ENCODE results near the gene NTRK3. TPM values are rescaled to one million over a fixed set of nuclear protein-coding genes. Genes with fewer than 3 reads are reported as not detected.

The NTRK3 gene
- total RNA-seq, 1 donor from 2014 or later: 3.2 TPM

DNA sequence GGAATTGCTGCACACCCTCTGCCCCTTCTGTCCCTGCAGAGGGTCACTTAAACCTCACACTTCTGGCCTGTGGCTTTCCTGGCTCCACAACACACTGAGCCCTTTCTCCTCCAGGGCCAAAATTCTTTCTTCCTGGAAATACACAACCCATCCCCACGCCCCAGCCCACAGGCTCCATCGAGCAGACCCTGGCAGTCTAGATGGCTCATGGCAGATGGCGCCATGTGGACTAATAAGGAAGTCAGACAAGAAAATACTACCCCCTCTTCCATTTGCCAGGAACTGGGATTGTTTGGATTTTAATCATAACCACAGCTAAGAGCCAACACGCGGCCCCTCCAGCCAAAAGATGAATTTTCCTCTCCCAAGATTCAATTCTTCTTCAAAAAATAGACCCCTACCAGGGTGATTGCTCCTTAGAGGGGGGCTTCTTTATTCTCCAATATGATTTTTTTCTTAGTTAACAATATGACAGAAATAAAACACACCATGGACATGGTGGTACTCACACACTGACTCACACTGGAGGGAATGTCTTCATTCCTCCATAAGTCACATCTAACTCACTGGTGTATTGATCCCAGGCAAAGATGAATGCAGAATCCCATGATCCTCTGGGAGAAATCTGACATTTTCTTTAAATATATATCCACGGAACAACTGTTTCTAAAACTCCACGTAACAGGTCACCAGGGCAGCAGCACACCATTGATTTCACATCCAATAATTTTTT, 111.5 kb downstream of the NTRK3 start:
- intact Hi-C loops (cut with DNase I): no loop called here
- ATAC-seq (ENCODE audit: poor library complexity) (no peak), DNase-seq (no peak)

DNA sequence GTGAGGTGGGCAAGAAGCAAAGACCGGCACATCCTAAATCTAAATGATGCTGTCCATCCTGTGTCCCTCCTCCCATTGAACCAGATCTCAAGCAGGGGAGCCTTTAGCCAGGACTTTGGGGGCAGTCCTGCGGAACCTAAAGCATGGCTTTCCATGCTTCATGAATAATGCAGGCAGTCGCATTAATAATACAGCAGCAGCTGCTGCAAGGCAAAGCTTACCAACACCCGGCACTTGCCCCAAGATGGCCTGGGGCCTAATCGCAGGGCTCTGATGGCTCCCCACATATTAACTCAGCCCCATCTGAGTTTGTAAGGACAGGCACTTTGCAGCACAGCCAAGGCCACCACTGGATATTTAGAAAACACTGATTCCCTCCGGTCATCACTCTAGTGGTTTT, 114.4 kb downstream of the NTRK3 start:
- intact Hi-C loops (cut with DNase I): no loop called here
- no peak for DNase-seq
- no peak for ATAC-seq (ENCODE audit: poor library complexity)

DNA sequence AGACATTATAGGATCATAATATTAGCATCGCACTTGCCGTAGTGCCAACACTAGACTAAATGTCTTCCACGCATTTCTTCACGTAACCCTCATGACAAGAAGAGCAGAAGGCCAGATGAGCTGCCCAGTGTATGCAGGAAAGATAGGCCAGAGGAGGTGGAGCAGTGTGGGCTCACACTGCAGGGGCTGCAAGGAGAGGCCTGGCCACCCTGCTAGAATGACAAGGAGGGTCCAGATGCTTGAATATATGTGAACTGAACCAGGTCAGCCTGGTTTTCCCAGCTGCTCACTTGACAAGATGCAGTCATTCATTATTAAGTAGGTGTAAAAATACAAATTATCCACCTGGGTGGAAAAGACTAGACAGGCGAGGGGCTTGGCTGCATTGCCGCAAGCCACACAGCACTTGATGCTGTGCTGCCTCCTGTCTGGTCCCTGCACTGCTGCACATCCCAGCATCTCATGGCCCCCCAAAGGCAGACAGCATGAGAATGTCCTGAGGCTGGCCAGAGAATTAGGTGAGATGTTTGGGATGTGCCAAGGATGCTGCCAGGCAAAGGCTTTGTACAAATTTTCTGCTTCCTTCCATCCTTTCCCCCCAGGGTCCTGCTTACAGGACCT, 115.2 kb downstream of the NTRK3 start:
- ATAC-seq (ENCODE audit: poor library complexity) (no peak), DNase-seq (no peak)
- intact Hi-C loops (cut with DNase I): no loop called here

DNA sequence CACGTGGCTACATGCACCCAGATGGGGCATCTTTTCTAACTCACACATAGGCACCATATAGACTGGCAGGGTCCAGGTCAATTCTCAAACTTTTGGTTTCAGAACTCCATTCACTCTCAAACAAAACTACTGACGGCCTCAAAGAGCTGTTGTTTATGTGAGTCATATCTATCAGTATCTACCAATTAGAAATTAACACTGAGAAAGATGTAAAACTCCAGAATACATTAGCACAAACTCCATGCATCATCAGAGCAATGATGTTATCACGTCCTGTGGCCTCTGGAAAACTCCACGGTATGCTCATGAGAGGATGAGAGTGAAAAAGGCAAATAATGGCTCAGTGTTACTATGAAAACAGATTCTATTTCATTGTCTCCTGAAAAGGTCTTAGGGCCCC, 116.1 kb downstream of the NTRK3 start:
- ATAC-seq (ENCODE audit: poor library complexity): no peak
- intact Hi-C loops (cut with DNase I): no loop called here

DNA sequence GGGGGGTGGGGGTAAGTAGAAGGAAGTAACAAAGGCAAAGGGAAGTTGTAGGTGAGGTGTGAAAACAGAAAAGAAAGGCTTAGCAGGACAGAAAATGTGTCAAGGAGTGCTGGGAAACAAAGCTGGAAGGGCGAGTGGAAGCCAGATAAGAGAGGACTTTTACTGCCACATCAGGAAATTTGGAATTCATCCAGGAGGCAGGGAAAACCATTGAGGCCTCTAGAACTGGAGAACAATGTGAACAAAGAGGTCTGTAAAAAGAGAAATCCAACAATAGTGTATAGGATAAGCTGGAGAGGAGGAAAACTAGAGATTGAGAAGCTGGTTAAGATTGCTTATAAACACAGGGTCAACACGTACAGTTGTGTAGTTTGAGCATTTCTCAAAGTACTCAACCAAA, 116.6 kb downstream of the NTRK3 start:
- DNase-seq: no peak
- intact Hi-C loops (cut with DNase I): no loop called here
- no peak for ATAC-seq (ENCODE audit: poor library complexity)

More for the DNA sequence above, 116.1 kb downstream of the NTRK3 start:
- no peak for DNase-seq

DNA sequence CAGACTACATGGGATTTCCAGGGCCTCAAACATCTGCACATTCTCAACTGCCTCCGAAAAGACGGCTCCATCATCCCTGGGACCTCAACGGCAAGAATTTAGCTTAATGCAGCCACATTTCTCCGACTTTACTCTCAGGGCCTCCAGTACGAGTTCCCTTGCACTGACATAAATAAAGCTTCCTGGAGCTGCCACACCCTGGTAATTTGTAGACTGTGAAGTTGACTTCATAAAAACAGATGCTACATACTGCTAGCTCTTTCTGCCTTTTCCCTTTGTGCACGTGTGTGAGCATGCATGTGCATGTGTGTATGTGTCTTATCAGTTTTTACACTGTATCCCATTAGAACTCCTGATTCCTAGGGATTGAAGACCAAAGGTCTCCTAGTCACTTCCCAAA, 122.7 kb downstream of the NTRK3 start:
- ATAC-seq (ENCODE audit: poor library complexity) (no peak), DNase-seq (no peak)
- intact Hi-C loops (cut with DNase I): no loop called here

DNA sequence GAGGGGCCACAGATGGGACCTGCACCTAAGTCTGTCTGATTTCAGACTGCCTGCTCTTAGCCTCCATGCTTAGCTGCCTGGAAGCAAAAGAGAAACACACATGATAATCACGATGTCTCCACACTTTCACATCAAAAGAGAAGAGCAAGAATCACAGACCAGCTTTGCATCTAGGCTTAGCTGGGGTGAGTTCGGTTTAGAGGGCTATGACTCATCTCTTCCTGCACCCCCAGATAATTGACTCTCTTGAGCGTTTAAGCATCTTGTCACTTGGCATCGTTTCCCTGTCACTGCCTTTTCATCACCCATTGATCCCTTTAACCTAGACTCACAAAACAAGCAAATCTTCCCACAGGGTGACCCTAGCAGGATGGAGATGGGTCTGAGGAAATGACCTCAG, 124.0 kb downstream of the NTRK3 start:
- ATAC-seq (ENCODE audit: poor library complexity) (no peak), DNase-seq (no peak)
- intact Hi-C loops (cut with DNase I): no loop called here

DNA sequence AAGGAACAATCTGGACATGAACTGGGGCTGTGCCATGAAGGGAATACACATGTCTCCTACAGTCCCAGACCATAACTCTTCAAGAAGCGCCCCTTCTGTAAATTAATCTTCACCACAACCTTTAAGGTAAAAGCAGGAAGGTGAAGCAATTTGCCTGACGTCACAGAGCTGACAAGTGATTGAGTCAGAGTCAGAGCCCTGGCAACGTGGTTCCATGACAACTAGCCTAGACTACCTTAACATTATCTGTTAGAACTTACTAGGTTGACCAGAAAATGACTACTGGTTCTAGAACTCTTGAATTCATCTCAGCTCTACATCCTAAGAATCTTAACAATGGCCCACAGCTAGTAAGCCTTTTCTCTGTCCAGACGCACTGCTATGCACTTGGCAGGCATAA, 124.6 kb downstream of the NTRK3 start:
- no peak for DNase-seq
- no peak for ATAC-seq (ENCODE audit: poor library complexity)
- intact Hi-C loops (cut with DNase I): no loop called here

DNA sequence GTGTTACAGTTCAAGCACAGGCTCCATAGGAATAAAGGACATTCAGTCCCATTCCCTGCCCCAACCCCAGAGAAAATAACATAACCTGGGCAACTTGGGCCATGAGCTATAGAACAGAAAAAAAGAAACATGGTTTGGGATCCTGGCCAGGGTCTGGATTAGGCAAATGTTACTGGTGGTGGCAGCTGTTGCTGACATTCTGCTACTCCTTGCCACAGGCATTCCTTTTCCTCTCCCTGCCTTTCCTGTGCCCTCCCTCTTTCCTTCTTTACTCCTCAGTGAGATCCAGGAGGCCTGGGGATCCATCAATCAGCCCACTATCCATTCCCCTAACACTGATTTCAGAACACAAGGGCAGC, 129.1 kb downstream of the NTRK3 start:
- intact Hi-C loops (cut with DNase I): no loop called here
- DNase-seq (no peak), ATAC-seq (ENCODE audit: poor library complexity) (no peak)

DNA sequence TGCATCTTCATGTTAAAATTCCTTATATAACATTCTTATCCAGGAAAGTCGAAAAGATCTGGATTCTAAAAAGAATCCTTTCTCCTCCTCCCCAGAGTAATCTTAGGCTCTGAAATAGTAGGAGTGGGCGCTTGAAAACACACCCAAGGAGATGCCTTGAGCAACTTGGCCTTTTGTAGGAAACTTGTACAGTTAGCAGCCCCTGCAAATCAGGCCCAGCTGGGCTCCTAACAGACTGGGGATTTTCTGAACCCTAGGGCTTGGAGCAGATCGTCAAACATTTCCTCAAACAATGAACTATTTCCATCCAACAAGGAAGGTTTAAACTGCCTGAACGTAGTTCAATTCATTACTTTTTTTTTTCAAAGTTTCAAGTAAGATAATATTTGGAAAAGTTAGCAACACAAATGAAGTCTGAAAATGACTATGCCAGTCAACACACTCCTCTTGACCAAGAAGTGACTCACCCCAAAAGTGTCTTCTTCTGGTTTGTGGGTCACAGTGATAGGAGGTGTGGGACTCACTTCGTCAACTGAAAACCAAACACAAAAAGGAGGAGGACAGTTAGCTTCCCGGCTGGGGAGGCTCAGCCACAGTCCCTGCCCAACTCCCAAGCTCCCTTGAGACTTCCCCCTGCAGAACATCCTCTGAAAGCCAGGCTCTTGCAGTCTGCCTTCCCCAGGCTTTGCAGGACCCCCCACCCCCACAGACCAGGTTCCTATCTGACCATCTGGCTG, 129.7 kb downstream of the NTRK3 start:
- ATAC-seq (ENCODE audit: poor library complexity) (no peak), DNase-seq (no peak)
- intact Hi-C loops (cut with DNase I): no loop called here

DNA sequence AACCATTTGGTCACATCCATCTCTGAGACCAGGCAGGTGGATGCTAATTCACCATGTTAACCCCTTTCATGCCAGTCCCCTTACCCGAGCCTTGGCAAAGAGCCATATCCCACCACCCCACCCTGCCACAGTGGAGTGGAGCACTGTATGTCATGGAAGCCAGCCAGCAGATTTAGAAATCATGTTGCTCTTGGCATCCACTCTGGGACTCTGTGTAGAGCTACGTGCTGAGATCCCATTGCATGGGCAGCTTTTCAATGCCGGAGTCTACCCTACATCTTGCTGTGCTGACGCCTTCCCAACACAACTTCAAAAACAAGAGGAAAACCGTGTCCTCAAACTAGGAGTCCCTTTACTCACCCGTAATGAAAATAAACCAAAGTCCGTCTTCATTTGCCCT, 131.0 kb downstream of the NTRK3 start:
- DNase-seq (no peak), ATAC-seq (ENCODE audit: poor library complexity) (peak; percentile 22)
- intact Hi-C loops (cut with DNase I): no loop called here

DNA sequence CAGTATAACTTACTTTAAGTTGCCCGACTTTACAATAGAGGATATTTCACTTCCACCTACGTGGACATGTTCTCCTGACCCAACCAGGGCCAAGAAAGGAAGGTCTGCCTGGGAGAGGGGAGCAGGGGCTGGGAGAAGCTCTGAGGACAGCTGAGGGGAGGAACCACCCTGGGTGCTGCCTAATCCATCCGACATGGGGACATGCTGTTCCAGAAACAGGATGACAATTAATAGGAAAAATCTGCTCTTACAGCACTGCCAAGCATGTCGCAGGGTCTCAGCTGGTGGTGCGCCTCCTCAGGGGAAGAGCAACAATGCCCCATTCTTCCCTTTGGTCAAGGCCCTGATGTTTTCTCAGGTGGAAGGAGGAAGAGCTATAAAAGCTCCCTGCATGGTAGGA, 132.3 kb downstream of the NTRK3 start:
- ATAC-seq (ENCODE audit: poor library complexity) (no peak), DNase-seq (no peak)
- intact Hi-C loops (cut with DNase I): no loop called here

DNA sequence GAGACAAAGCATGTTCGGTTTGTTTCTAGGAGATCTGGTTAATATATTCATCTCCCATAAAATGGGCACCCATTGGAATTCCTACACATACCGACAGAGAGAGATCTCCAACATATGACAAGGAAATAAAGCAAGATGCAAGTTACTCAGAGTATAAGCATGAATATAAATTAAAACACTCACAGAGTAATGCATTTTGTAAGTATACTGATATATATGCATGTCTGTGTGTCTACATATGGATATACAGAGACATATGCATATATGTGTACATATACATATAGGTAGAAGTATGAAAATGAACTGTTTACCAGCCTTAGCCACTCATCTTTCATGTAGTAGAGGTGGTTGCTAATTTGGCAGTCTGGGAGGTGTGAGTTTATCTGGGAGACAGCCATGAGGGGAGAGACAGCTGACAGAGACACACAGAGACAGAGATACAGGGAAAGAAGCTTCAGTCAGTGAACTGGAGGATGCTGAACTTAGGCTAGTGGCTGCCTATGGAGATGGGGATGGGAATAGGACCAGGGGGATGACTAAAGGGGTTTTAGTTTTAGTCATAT, 134.5 kb downstream of the NTRK3 start:
- DNase-seq: no peak
- intact Hi-C loops (cut with DNase I): no loop called here
- ATAC-seq (ENCODE audit: poor library complexity): no peak

DNA sequence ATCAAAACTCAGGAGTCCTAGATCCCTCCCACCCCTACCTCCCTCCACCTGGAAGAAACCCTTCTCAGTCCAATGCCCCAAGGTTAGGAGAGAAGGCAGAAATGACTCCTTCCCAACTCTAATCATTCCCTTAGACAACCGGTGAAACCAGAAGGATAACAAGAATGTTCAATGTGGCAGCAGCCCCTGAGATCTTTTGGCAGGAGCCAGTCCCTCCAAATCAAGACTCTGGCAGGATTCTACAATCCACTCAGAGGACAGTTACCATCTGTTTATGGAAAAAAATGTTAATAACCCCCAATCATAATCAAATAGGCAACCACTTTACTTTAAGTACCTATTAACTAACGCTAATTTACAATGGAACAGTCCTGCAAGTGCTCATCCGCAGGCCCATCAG, 136.5 kb downstream of the NTRK3 start:
- ATAC-seq (ENCODE audit: poor library complexity): no peak
- intact Hi-C loops (cut with DNase I): no loop called here
- no peak for DNase-seq

DNA sequence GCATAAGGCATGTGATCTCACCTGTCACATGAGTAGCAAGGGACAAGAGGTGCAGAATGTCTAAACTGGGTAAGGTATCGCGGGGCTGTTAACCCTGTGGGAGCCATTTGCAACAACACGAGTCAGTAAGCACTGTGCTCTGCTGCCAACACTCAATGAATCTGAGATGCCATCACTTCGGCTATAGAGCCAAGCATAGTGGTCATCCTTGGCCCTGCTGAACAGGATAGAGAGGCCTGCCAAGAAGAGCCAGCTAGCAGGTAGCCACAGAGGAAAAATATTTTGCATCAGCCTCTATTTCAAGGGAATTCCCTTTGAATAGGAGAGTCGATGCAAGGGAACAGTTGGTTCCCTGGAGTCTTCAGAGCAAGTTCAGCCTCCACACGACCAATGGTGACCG, 137.8 kb downstream of the NTRK3 start:
- DNase-seq (no peak), ATAC-seq (ENCODE audit: poor library complexity) (no peak)
- intact Hi-C loops (cut with DNase I): no loop called here

DNA sequence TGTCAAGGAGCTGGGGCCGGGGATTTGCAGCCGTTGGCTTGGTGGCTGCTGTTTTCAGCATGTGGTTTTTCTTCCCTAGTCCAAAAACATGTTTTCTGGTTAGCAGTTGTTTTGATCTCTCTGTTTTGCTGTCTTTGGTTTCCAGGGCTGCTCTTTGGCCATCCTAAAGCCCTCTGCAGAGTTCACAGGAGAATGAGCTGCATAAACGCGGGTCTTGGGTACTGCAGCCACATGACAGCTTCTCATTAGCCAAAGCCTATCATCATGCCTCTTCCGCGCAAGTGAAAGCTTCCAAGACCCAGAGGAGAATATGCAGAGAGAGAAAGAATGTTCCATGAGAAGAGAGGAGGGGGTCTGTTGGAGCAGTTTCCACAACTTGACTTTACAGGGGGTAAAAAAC, 138.5 kb downstream of the NTRK3 start:
- intact Hi-C loops (cut with DNase I): no loop called here
- DNase-seq (no peak), ATAC-seq (ENCODE audit: poor library complexity) (no peak)

DNA sequence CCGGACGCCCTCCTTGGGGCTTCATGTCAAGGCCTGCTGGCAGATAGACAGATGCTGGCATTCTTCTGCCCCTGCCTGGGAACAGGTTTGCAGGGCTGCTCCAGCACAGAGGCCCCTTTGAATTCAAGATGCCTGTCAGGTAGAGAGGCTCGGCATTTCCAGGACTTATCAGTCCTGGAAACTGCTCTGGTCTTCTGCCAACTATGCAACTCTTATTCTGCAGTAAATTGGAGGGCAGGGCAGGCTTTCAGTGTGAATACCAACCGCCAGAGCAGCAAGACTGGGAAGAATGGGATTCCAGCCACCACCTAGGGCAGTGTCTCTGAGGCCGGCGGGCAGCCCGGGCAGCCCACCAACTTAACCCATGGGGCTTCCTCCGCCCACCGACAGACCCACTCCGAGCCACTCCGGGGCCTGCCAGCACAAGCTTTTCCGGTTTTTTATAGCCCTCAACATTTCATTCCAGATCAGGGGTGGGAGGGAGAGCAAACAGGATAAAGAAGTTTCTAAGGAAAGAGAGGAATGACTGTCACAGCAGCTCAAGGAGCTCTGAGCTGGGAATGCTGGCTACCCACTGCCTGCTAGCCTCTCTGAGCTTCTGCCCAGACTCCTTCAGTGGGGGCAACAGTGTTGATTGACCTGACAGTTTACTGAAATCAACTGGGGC, 140.9 kb downstream of the NTRK3 start:
- intact Hi-C loops (cut with DNase I): no loop called here
- ATAC-seq (ENCODE audit: poor library complexity): no peak
- DNase-seq: no peak

DNA sequence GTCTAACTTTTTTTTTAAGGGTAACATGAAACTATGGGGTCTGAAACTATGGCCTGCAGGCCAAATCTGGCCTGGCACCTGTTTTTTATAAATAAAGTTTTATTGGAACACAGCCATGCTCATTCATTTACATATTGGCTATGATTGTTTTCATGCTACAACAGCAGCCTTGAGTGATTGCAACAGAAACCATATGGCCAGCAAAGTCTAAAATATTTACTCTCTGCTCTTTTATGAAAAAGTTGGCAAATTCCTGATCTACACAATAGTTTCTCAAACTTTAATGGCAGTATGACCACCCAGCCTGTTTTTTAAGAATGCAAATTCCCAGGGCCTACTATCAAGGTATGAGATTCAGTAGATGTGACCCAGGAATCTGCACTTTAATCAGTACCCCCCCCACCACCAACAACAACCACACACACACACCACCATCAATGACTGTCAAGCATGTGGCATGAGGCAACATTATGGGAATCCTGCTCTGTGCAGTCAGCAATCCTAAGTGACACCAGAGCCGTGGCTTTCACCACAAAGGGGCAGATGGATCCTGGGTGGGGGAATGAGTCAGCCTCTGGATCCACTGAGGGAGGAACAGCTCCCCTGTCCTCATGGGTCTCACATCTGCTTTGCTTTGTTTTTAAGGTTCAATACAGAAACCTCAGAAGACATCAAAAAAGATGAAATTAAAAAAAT, 142.8 kb downstream of the NTRK3 start:
- no peak for ATAC-seq (ENCODE audit: poor library complexity)
- DNase-seq: no peak
- intact Hi-C loops (cut with DNase I): no loop called here

DNA sequence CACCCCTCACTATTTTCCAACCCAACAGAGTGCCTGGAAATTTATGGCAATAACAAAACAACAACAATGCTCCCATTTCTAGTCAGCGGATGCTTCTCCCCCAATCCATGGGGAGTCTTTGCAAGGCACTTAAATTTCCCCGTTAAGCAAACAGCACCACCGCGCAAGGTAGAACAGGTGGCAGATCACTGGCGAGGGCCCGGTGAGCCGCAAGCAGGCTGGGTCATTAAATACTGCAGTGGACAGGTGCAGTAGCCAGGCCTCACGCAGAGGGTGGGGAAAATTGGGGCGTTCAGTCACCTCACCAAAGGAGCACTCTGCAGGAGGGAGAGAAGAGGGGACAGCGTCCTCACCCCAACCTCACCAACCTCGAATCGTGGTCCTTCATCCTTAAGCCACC, 147.5 kb downstream of the NTRK3 start:
- ATAC-seq (ENCODE audit: poor library complexity) (no peak), DNase-seq (no peak)
- intact Hi-C loops (cut with DNase I): no loop called here
